ENCODE data around the gene PADI3. TPM values are rescaled to one million over a fixed set of nuclear protein-coding genes. Genes with fewer than 3 reads are reported as not detected.

PADI3 gene
- total and polyA plus RNA-seq, 2 of the 8 experiments (the other 6 are each of a cell fraction or from before 2014, with no cell fraction given), result 0.37 to 0.94 TPM

DNA sequence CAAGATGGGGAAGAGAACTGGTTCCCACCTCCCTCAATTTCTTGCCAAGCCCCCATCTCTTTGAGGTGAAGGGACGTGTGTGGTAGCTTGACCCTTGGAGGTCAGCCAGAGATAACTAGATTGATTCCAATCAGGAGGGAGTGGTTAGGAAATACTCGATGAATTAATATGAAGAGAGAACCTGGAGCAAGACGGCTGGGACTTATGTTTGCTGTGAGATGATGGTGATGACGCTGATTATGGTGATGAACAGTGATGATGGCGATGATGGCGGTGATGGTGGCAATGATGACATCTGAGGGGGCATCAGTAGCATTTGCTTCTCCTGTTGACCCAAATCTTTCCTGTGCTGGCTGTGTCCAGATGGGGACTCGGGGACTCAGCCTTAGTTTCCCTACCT is 43.2 kb upstream of the PADI3 start:
- Histone ChIP-seq H3K36me3 (ENCODE audit: control insufficient read depth in 2 of 4, insufficient read depth in 4 of 4, low read length in 3 of 4) (no peaks in the 10 kb centered on the region), H3K56ac (replicated peaks; ENCODE audit: insufficient read length, low read depth, low read length) (no peak overlapping the region), H2BK5ac (ENCODE audit: low read depth, low read length) (no peak overlapping the region), H2AK5ac (ENCODE audit: low read depth, low read length) (no peak overlapping the region), H2BK120ac (replicated peaks; ENCODE audit: low read depth, low read length) (no peak overlapping the region), H2BK12ac (ENCODE audit: low read depth, low read length) (no peak overlapping the region), H3K79me2 (ENCODE audit: control insufficient read depth in 1 of 2, insufficient read depth in 2 of 2, low read length in 2 of 2) (no peaks in the 10 kb centered on the region), H3K9ac (replicated peaks in 1 of 4; ENCODE audit: extremely low read depth in 1 of 4, low read depth in 3 of 4, low read length in 3 of 4) (no peak overlapping the region; a peak in 1 of 7 replicates), H3K14ac (ENCODE audit: insufficient read length) (no peak overlapping the region), H3K9me3 (ENCODE audit: insufficient read depth in 2 of 2, low read depth in 1 of 2, low read length in 1 of 2) (no peaks in the 10 kb centered on the region), H2BK20ac (ENCODE audit: low read length) (no peak overlapping the region), H4K5ac (ENCODE audit: insufficient read length, low read depth, low read length) (no peak overlapping the region), H3K18ac (ENCODE audit: extremely low read depth, low read length) (no peak overlapping the region; the same call in 1 of the 2 replicates), H3K4me2 (ENCODE audit: insufficient read depth in 1 of 2, low read depth in 2 of 2, low read length in 2 of 2) (no peak overlapping the region), H3K4me1 (replicated peaks in 1 of 4; ENCODE audit: control insufficient read depth in 3 of 4, insufficient read depth in 4 of 4, low read length in 3 of 4) (no peaks in the 10 kb centered on the region), H4K8ac (ENCODE audit: extremely low read depth, insufficient read depth, low read length) (no peak overlapping the region), H3K27ac (ENCODE audit: low read depth, low read length) (no peak overlapping the region), H2BK15ac (ENCODE audit: low read length) (no peak overlapping the region), H4K20me1 (replicated peaks in 1 of 2; ENCODE audit: control insufficient read depth in 1 of 2, insufficient read depth in 2 of 2, low read length in 2 of 2) (no peaks in the 10 kb centered on the region), H3K79me1 (ENCODE audit: low read depth, low read length) (no peaks in the 10 kb centered on the region), H3K4ac (replicated peaks; ENCODE audit: insufficient read length, low read depth, low read length) (no peak overlapping the region), H2AFZ (ENCODE audit: low read length) (no peak overlapping the region), H4K91ac (replicated peaks; ENCODE audit: insufficient read length, low read length) (no peak overlapping the region), H3K27me3 (replicated peaks in 1 of 4; ENCODE audit: control insufficient read depth in 3 of 4, extremely low read depth in 1 of 4, insufficient read depth in 3 of 4, low read length in 3 of 4) (no peaks in the 10 kb centered on the region), H3K23me2 (ENCODE audit: low read depth, low read length) (peaks cover 2% of the 10 kb centered on the region; the same call in 1 of the 2 replicates), H3K4me3 (ENCODE audit: extremely low read depth in 1 of 4, insufficient read depth in 2 of 4, low read depth in 3 of 4, low read length in 4 of 4) (no peak overlapping the region), H3K23ac (ENCODE audit: insufficient read length) (no peak overlapping the region)
- POLR2A ChIA-PET (ENCODE audit: partially characterized antibody), result interaction anchor here (0.8 kb wide), 1 partner anchor 39 kb away, joined by 3 read pairs; no protein-coding TSS in a partner anchor
- CTCF ChIA-PET (ENCODE audit: partially characterized antibody), result interaction anchor here (0.6 to 2.2 kb wide), 5 partner anchors 20 to 272 kb away, joined by 3 to 9 read pairs (median 3); no protein-coding TSS in a partner anchor
- FAIRE-seq, result no peak
- WGBS, 2 experiments (ENCODE audit: extremely low coverage in 1 of 2, insufficient coverage in 1 of 2, insufficient read length in 1 of 2, insufficient replicate concordance in 2 of 2, low coverage in 1 of 2, low lambda C conversion rate in 2 of 2, missing lambda C conversion rate in 1 of 2), result 87% methylated on average over 7 of the region's 7 CpGs; no CpG with 5 or more reads in 1 of the 2 experiments
- no peak for DNase-seq (ENCODE audit: low read depth in 1 of 2, low spot score in 2 of 2)
- no peak for TF ChIP-seq BCL11A (IDR thresholded peaks at IDR 0.05; ENCODE audit: low read depth in 2 of 2, low read length in 2 of 2)
- TF ChIP-seq, protein P1, sequence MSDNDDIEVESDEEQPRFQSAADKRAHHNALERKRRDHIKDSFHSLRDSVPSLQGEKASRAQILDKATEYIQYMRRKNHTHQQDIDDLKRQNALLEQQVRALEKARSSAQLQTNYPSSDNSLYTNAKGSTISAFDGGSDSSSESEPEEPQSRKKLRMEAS (IDR thresholded peaks at IDR 0.05), result no peak
- TF ChIP-seq TCF12 (IDR thresholded peaks at IDR 0.05; ENCODE audit: low read depth, low read length), result no peak
- TF ChIP-seq ZNF274 (IDR thresholded peaks at IDR 0.05; ENCODE audit: borderline replicate concordance, extremely low read depth, low read length), result no peak
- TF ChIP-seq EGR1 (IDR thresholded peaks at IDR 0.05; ENCODE audit: borderline replicate concordance, low read depth, low read length), result no peak
- no peak for TF ChIP-seq TAF7 (optimal IDR thresholded peaks at IDR 0.05; ENCODE audit: borderline replicate concordance, low read depth, low read length)
- TF ChIP-seq EP300 (IDR thresholded peaks at IDR 0.05; ENCODE audit: borderline replicate concordance in 1 of 2, low read depth in 2 of 2, low read length in 2 of 2), result no peak
- TF ChIP-seq, protein P2, sequence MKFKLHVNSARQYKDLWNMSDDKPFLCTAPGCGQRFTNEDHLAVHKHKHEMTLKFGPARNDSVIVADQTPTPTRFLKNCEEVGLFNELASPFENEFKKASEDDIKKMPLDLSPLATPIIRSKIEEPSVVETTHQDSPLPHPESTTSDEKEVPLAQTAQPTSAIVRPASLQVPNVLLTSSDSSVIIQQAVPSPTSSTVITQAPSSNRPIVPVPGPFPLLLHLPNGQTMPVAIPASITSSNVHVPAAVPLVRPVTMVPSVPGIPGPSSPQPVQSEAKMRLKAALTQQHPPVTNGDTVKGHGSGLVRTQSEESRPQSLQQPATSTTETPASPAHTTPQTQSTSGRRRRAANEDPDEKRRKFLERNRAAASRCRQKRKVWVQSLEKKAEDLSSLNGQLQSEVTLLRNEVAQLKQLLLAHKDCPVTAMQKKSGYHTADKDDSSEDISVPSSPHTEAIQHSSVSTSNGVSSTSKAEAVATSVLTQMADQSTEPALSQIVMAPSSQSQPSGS (IDR thresholded peaks at IDR 0.05; ENCODE audit: low read length), result no peak
- TF ChIP-seq YY1 (IDR thresholded peaks at IDR 0.05; ENCODE audit: low read depth, low read length), result no peak
- TF ChIP-seq SAP30 (IDR thresholded peaks at IDR 0.05; ENCODE audit: insufficient read depth, insufficient replicate concordance, low read length), result no peak
- TF ChIP-seq, protein P3, sequence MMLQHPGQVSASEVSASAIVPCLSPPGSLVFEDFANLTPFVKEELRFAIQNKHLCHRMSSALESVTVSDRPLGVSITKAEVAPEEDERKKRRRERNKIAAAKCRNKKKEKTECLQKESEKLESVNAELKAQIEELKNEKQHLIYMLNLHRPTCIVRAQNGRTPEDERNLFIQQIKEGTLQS (IDR thresholded peaks at IDR 0.05; ENCODE audit: insufficient read depth, low read depth, low read length), result no peak

Data from H1 (cell line).